SK-N-SH (cell line): ENCODE results near the gene CNTROB. TPM values are rescaled to one million over a fixed set of nuclear protein-coding genes. Genes with fewer than 3 reads are reported as not detected.

Experiments used
- CTCF ChIA-PET: fragments of 300-600, 350-600 bp; formaldehyde crosslinking; extraction: SDS; loops from one replicate; lab custom pipeline; 2021; lab: Yijun Ruan, JAX
- POLR2A ChIA-PET: fragments of 350-600 bp; sonication (Branson Sonifier 250); formaldehyde crosslinking; extraction: SDS; loops from one replicate; lab custom pipeline; 2020; ENCODE audit warnings: antibody characterized with exemption, inconsistent platforms; lab: Yijun Ruan, JAX
- DNase-seq: peaks from one replicate; pipeline ENCODE4 v3.0.0; 2012
- H2AFZ ChIP-seq: fragments of 200-600 bp; sonication (generic); 2 replicates; pipeline ENCODE4 v1.8.1; 2016; ENCODE audit warnings: antibody characterized with exemption, mild to moderate bottlenecking, low read depth
- H3F3A ChIP-seq: fragments of 200-600 bp; sonication (generic); replicated peaks from 2 replicates; pipeline ENCODE3; 2016; ENCODE audit warnings: antibody characterized with exemption, mild to moderate bottlenecking; ENCODE audit not compliant: insufficient read depth
- H3K27ac ChIP-seq, 2 experiments: fragments of 200-500 bp in 1 of 2; fragments of 200-600 bp in 1 of 2; sonication (Bioruptor generic) in 1 of 2; sonication (generic), shearing (Covaris generic) in 1 of 2; 2 replicates each; pipeline versions ENCODE4 v1.5.1 to v1.6.1; 2014 to 2016; ENCODE audit warnings: low read depth in 2 of 2, inconsistent platforms in 1 of 2, low read length in 1 of 2, mild to moderate bottlenecking in 1 of 2, mixed read lengths in 1 of 2
- H3K27me3 ChIP-seq: fragments of 200-600 bp; sonication (generic), shearing (Covaris generic); 2 replicates; pipeline ENCODE4 v1.6.1; 2016; ENCODE audit warnings: mixed run types; ENCODE audit not compliant: insufficient read depth
- H3K36me3 ChIP-seq, 2 experiments: fragments of 200-500 bp in 1 of 2; fragments of 200-600 bp in 1 of 2; sonication (Bioruptor generic) in 1 of 2; sonication (generic) in 1 of 2; replicated peaks in 1 of 2; 2 replicates each; pipeline versions ENCODE3 to v1.5.1; 2014 to 2016; ENCODE audit warnings: low read length in 1 of 2, mild to moderate bottlenecking in 1 of 2; ENCODE audit not compliant: insufficient read depth in 2 of 2, control insufficient read depth in 1 of 2
- H3K4me1 ChIP-seq, 2 experiments: fragments of 200-500 bp in 1 of 2; fragments of 200-600 bp in 1 of 2; sonication (Bioruptor generic) in 1 of 2; sonication (generic), shearing (Covaris generic) in 1 of 2; 2 replicates each; pipeline versions ENCODE4 v1.5.1 to v1.6.1; 2014 to 2016; ENCODE audit warnings: low read depth in 1 of 2, low read length in 1 of 2, mixed run types in 1 of 2; ENCODE audit not compliant: insufficient read depth in 2 of 2, control insufficient read depth in 1 of 2
- H3K4me2 ChIP-seq: fragments of 200-600 bp; sonication (generic), shearing (Covaris generic); 2 replicates; pipeline ENCODE4 v1.6.1; 2017; ENCODE audit warnings: mixed run types
- H3K4me3 ChIP-seq, 2 experiments: fragments of 200-500 bp in 1 of 2; fragments of 200-600 bp in 1 of 2; sonication (Bioruptor generic) in 1 of 2; sonication (generic), shearing (Covaris generic) in 1 of 2; 2 replicates each; pipeline versions ENCODE4 v1.5.1 to v1.8.1; 2014 to 2016; ENCODE audit warnings: low read depth in 2 of 2, inconsistent platforms in 1 of 2, low read length in 1 of 2, mild to moderate bottlenecking in 1 of 2, mixed read lengths in 1 of 2, moderate library complexity in 1 of 2
- H3K79me2 ChIP-seq: fragments of 200-600 bp; sonication (generic); 2 replicates; pipeline ENCODE4 v1.8.1; 2017; ENCODE audit warnings: mild to moderate bottlenecking; ENCODE audit not compliant: insufficient read depth
- H3K9ac ChIP-seq: fragments of 200-600 bp; sonication (generic); 2 replicates; pipeline ENCODE4 v1.6.1; 2017; ENCODE audit warnings: mixed run types
- H3K9me2 ChIP-seq: fragments of 200-600 bp; sonication (generic); 2 replicates; pipeline ENCODE4 v1.6.1; 2017; ENCODE audit warnings: mixed run types
- H3K9me3 ChIP-seq: fragments of 200-600 bp; sonication (generic); 2 replicates; pipeline ENCODE4 v1.6.1; 2017; ENCODE audit warnings: mixed run types, mild to moderate bottlenecking, moderate library complexity
- H4K20me1 ChIP-seq: fragments of 200-600 bp; sonication (generic); 2 replicates; pipeline ENCODE4 v1.6.1; 2017; ENCODE audit warnings: mild to moderate bottlenecking, mixed run types; ENCODE audit not compliant: insufficient read depth
- CTCF ChIP-seq: fragments of 200-600 bp; sonication (generic); IDR thresholded peaks from 2 replicates; pipeline ENCODE4 v1.6.1; 2017; ENCODE audit warnings: antibody characterized with exemption, mild to moderate bottlenecking, moderate library complexity
- ELF1 ChIP-seq: IDR thresholded peaks from 2 replicates; pipeline ENCODE4 v1.4.0; 2012
- EP300 ChIP-seq, 2 experiments: IDR thresholded peaks; 2 replicates each; pipeline versions ENCODE4 v1.4.0 to v1.6.1; 2012; ENCODE audit warnings: borderline replicate concordance in 1 of 2, low read depth in 1 of 2, low read length in 1 of 2
- FOXJ3 ChIP-seq: sonication (generic); formaldehyde crosslinking; IDR thresholded peaks from 2 replicates; pipeline ENCODE4 v1.5.1; 2020; ENCODE audit warnings: mild to moderate bottlenecking, missing genetic modification reagents
- GABPA ChIP-seq: IDR thresholded peaks from 2 replicates; pipeline ENCODE4 v1.4.0; 2012; ENCODE audit warnings: low read depth, mild to moderate bottlenecking
- GATA2 ChIP-seq: sonication (generic); formaldehyde crosslinking; IDR thresholded peaks from 2 replicates; pipeline ENCODE4 v1.5.0; 2020; ENCODE audit warnings: mild to moderate bottlenecking, missing genetic modification reagents
- IRF3 ChIP-seq: fragments of 150-350 bp; IDR thresholded peaks from 2 replicates; pipeline ENCODE4 v1.6.1; 2016; ENCODE audit warnings: mild to moderate bottlenecking, low read depth, low read length
- JUND ChIP-seq: IDR thresholded peaks from 2 replicates; pipeline ENCODE4 v1.4.0; 2012
- MEF2A ChIP-seq: IDR thresholded peaks from 2 replicates; pipeline ENCODE4 v1.4.0; 2012; ENCODE audit warnings: low read depth, borderline replicate concordance
- NFIC ChIP-seq: IDR thresholded peaks from 2 replicates; pipeline ENCODE4 v1.4.0; 2012; ENCODE audit warnings: borderline replicate concordance
- NRF1 ChIP-seq: IDR thresholded peaks from 2 replicates; pipeline ENCODE4 v1.6.1; 2012; ENCODE audit warnings: low read depth, mild to moderate bottlenecking, low read length
- POLR2AphosphoS5 ChIP-seq: IDR thresholded peaks from 2 replicates; pipeline ENCODE4 v1.6.1; 2012; ENCODE audit warnings: low read depth, low read length
- RAD21 ChIP-seq: IDR thresholded peaks from 2 replicates; pipeline ENCODE4 v1.6.1; 2012; ENCODE audit warnings: mild to moderate bottlenecking, low read length
- RCOR1 ChIP-seq: fragments of 150-350 bp; IDR thresholded peaks from 2 replicates; pipeline ENCODE4 v1.6.1; 2017; ENCODE audit warnings: antibody characterized with exemption, low read length
- RFX5 ChIP-seq: IDR thresholded peaks from 2 replicates; pipeline ENCODE4 v1.6.1; 2012; ENCODE audit warnings: mild to moderate bottlenecking, improper control_type of control experiment, low read length
- RXRA ChIP-seq: IDR thresholded peaks from 2 replicates; pipeline ENCODE4 v1.4.0; 2012; ENCODE audit warnings: low read depth, mild to moderate bottlenecking, borderline replicate concordance
- SIN3A ChIP-seq: IDR thresholded peaks from 2 replicates; pipeline ENCODE4 v1.6.1; 2012; ENCODE audit warnings: low read depth, mild to moderate bottlenecking, low read length, moderate library complexity, borderline replicate concordance
- TAF1 ChIP-seq: IDR thresholded peaks from 2 replicates; pipeline ENCODE4 v1.6.1; 2012; ENCODE audit warnings: low read depth, mild to moderate bottlenecking, low read length, moderate library complexity, borderline replicate concordance
- TCF12 ChIP-seq: IDR thresholded peaks from 2 replicates; pipeline ENCODE4 v1.4.0; 2012
- USF1 ChIP-seq: IDR thresholded peaks from 2 replicates; pipeline ENCODE4 v1.4.0; 2012; ENCODE audit warnings: low read depth, borderline replicate concordance
- USF2 ChIP-seq: fragments of 150-350 bp; IDR thresholded peaks from 2 replicates; pipeline ENCODE4 v1.6.1; 2017; ENCODE audit warnings: antibody characterized with exemption, low read length, low read depth, borderline replicate concordance
- WGBS: methylation state at CpG from one replicate; pipeline ENCODE4 v1.1.6; 2017; ENCODE audit warnings: low lambda C conversion rate; 5-methylcytosine and 5-hydroxymethylcytosine counted together
- polyA plus RNA-seq, 3 experiments: library from polyadenylated mRNA; depleted of rRNA; stranded (reverse); fragments of >200 nt; gene quantifications; 2 replicates each; pipeline ENCODE4 v1.2.3, GENCODE V29; 2012
- TF ChIP-seq, protein P1 (sequence below): IDR thresholded peaks from 2 replicates; pipeline ENCODE4 v1.4.0; 2012; ENCODE audit warnings: low read depth, borderline replicate concordance

Gene CNTROB
- polyA plus RNA-seq, 1 of the 3 experiments (the other 2 are of a cell fraction): 26.3 TPM

GRCh38 chr17:7910281-7910680 lies 21.7 kb upstream of the CNTROB start (continued):
- TF ChIP-seq, protein P1, sequence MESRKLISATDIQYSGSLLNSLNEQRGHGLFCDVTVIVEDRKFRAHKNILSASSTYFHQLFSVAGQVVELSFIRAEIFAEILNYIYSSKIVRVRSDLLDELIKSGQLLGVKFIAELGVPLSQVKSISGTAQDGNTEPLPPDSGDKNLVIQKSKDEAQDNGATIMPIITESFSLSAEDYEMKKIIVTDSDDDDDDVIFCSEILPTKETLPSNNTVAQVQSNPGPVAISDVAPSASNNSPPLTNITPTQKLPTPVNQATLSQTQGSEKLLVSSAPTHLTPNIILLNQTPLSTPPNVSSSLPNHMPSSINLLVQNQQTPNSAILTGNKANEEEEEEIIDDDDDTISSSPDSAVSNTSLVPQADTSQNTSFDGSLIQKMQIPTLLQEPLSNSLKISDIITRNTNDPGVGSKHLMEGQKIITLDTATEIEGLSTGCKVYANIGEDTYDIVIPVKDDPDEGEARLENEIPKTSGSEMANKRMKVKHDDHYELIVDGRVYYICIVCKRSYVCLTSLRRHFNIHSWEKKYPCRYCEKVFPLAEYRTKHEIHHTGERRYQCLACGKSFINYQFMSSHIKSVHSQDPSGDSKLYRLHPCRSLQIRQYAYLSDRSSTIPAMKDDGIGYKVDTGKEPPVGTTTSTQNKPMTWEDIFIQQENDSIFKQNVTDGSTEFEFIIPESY: no peak
- TF ChIP-seq NRF1 (no peak), ELF1 (no peak), FOXJ3 (no peak)
- TF ChIP-seq, all 33 proteins: peak for 0

GRCh38 chr17:7910711-7911110 lies 21.3 kb upstream of the CNTROB start:
- Histone ChIP-seq H3K79me2 (no peaks in the 10 kb centered on the region), H3K9me3 (no peaks in the 10 kb centered on the region), H4K20me1 (no peaks in the 10 kb centered on the region), H3K9me2 (no peaks in the 10 kb centered on the region), H3F3A (peaks cover 31% of the 10 kb centered on the region), H3K36me3 (peaks cover 15 to 64% of the 10 kb centered on the region in 2 experiments)
- WGBS: over 99% methylated on average over 13 of the region's 13 CpGs
- TF ChIP-seq RXRA: no peak
- TF ChIP-seq NFIC: no peak
- TF ChIP-seq, protein P1: no peak
- TF ChIP-seq TCF12: no peak
- no peak for TF ChIP-seq NRF1
- no peak for TF ChIP-seq SIN3A
- TF ChIP-seq USF1: no peak
- no peak for TF ChIP-seq USF2
- TF ChIP-seq CTCF: no peak
- no peak for TF ChIP-seq JUND
- no peak for TF ChIP-seq GABPA
- TF ChIP-seq POLR2AphosphoS5: no peak
- TF ChIP-seq RAD21: no peak
- TF ChIP-seq EP300 (IDR thresholded peaks at IDR 0.05; ENCODE audit: borderline replicate concordance in 1 of 2, low read depth in 1 of 2, low read length in 1 of 2): no peak
- TF ChIP-seq TAF1: no peak
- no peak for TF ChIP-seq RFX5
- TF ChIP-seq MEF2A: no peak
- no peak for TF ChIP-seq RCOR1
- no peak for TF ChIP-seq IRF3
- no peak for TF ChIP-seq GATA2
- TF ChIP-seq, all 33 proteins: peak for 0
- CTCF ChIA-PET: interaction anchor here (0.9 to 4.4 kb wide), 6 partner anchors 13 to 147 kb away, joined by 3 to 90 read pairs (median 6); no protein-coding TSS in a partner anchor
- H3K4me3 ChIP-seq: no peak overlapping the region
- no peak overlapping the region for H3K27ac ChIP-seq
- H3K4me1 ChIP-seq: peaks cover 5 to 8% of the 10 kb centered on the region in 2 experiments; a peak in 1 of 4 replicates
- no peak overlapping the region for H3K4me2 ChIP-seq
- no peak overlapping the region for H3K9ac ChIP-seq
- no peak for DNase-seq
- POLR2A ChIA-PET: no interaction called here
- no peak overlapping the region for H2AFZ ChIP-seq
- no peaks in the 10 kb centered on the region for H3K27me3 ChIP-seq
